Nephron (organoid): ENCODE data around the gene ATP5F1D.
A peak's percentile ranks its signal among the peaks of the same experiment; 100 is the strongest.

Source experiments
- H3K27ac Mint-ChIP-seq, 3 experiments: 2 replicates each; pipeline ENCODE4 v1.8.0; 2020; ENCODE audit warnings: mixed read lengths in 3 of 3, mild to moderate bottlenecking in 2 of 3, moderate library complexity in 1 of 3
- H3K27me3 Mint-ChIP-seq: 2 replicates; pipeline ENCODE4 v1.8.0; 2021; ENCODE audit warnings: low read depth, mild to moderate bottlenecking, moderate library complexity, mixed read lengths
- H3K36me3 Mint-ChIP-seq: 2 replicates; pipeline ENCODE4 v1.8.0; 2020; ENCODE audit warnings: low read depth, mixed read lengths
- H3K4me1 Mint-ChIP-seq: 2 replicates; pipeline ENCODE4 v1.8.0; 2020; ENCODE audit warnings: mixed read lengths
- H3K4me3 Mint-ChIP-seq, 3 experiments: 2 replicates each; pipeline ENCODE4 v1.8.0; 2020; ENCODE audit warnings: mild to moderate bottlenecking in 3 of 3, mixed read lengths in 3 of 3, moderate library complexity in 2 of 3
- H3K9me3 Mint-ChIP-seq: 2 replicates; pipeline ENCODE4 v1.8.0; 2020; ENCODE audit warnings: mixed read lengths
- TF ChIP-seq, protein P1 (sequence below), 3 experiments: fragments of 200-600 bp; sonication (generic); IDR thresholded peaks; one replicate each; pipeline ENCODE4 v1.5.0; 2021; ENCODE audit warnings: antibody characterized with exemption in 3 of 3; ENCODE audit not compliant: unreplicated experiment in 3 of 3

The ATP5F1D gene

DNA sequence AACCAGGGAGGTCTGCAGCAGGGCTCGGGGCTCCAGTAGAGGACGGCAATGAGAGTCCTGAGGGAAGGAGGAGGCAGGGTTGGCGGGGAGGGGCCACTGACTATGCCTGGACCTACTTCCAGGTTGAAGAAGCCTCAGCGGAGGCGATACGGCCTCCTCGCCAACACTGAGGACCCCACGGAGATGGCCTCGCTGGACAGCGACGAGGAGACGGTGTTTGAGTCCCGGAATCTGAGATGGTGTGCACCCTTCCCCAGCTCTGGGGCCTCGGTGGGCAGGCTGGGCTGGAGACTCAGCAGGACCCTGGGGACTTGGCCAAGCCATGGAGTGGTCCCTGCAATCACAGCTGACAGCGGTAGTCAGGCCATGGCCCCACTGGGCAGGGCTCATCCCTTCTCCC lies 35.5 kb downstream of the ATP5F1D start:
- peaks cover 29% of the 10 kb centered on the region for H3K4me1 Mint-ChIP-seq
- H3K27ac Mint-ChIP-seq = peak overlapping the region in 2 of 3 experiments; percentile 16 to 44
- TF ChIP-seq, protein P1, sequence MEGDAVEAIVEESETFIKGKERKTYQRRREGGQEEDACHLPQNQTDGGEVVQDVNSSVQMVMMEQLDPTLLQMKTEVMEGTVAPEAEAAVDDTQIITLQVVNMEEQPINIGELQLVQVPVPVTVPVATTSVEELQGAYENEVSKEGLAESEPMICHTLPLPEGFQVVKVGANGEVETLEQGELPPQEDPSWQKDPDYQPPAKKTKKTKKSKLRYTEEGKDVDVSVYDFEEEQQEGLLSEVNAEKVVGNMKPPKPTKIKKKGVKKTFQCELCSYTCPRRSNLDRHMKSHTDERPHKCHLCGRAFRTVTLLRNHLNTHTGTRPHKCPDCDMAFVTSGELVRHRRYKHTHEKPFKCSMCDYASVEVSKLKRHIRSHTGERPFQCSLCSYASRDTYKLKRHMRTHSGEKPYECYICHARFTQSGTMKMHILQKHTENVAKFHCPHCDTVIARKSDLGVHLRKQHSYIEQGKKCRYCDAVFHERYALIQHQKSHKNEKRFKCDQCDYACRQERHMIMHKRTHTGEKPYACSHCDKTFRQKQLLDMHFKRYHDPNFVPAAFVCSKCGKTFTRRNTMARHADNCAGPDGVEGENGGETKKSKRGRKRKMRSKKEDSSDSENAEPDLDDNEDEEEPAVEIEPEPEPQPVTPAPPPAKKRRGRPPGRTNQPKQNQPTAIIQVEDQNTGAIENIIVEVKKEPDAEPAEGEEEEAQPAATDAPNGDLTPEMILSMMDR (IDR thresholded peaks at IDR 0.05; ENCODE audit: unreplicated experiment in 3 of 3) = no peak
- peak overlapping the region; percentile 88 to 92 (median 91) for H3K4me3 Mint-ChIP-seq
- H3K9me3 Mint-ChIP-seq = no peaks in the 10 kb centered on the region
- peaks cover 4% of the 10 kb centered on the region for H3K27me3 Mint-ChIP-seq
- H3K36me3 Mint-ChIP-seq = peaks cover 22% of the 10 kb centered on the region

DNA sequence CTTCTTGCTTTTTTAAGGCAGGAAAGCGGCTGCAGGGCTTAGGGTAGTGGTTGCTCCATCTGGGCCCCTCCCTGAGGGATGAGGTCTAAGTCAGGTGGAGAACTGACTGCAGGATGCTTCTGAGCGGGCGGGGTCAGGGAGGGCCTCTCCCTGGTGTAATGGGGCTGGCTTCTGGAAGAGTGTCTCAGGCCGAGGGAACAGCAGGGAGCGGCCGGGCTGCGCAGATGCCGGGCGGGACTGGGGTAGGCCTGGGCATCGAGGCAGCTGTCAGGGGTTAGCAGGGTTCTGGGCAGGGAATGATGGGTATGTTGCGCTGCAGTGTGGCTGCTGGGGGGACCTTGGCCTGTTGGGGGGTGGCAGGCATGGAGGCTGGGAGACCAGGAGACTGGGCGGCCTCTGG lies 36.5 kb downstream of the ATP5F1D start:
- Mint-ChIP-seq H3K4me1 (peaks cover 19% of the 10 kb centered on the region), H3K27ac (no peak overlapping the region)
- TF ChIP-seq, protein P1 (IDR thresholded peaks at IDR 0.05; ENCODE audit: unreplicated experiment in 3 of 3) = no peak

DNA sequence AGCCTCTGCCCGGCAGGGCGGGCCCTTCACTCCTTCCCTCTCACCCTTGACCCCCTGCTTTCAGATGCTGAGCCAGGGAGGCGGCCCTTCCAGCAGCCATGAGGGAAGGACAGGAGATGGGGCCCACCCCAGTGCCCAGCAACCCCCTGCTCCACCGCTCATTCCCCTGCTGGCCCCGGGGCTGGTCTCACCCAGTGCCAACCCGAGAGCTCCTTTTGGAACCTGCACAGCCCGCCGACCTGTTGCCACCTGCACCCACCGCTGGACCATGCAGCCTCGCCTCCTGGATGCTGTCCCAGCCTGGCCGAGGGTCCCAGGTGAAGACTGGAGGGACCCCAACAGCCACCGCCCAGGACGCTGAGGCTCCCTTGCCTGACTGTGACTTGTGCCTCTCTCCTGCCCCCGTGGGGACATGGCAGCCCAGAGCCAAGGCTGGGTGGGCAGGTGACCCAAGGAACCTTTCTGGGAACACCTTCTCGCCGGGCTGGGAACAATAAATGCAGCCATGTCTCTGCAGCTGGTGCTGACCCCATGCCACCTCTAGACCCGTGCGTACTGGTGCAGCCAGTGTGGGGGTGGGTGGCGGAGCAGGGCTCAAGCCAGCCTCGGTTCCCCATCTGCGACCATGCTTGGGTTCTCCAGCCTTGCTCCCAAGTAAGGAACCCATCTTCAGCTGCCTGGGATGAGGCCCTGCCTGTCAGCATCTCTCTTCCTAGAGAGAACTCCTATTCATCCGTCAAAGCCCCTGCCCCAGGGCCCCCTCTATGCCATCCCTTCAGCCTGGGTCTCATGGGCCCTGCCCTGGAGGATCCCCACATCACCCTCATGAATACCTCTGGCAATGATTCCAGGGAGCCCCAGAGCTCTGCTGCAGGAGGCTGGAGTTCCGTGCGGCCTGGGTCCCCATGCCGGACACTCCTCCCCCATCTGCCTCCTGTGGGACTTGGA lies 37.4 kb downstream of the ATP5F1D start:
- TF ChIP-seq, protein P1 (IDR thresholded peaks at IDR 0.05; ENCODE audit: unreplicated experiment in 3 of 3) = no peak
- Mint-ChIP-seq H3K4me3 (no peak overlapping the region), H3K36me3 (peaks cover 5% of the 10 kb centered on the region), H3K4me1 (peaks cover 10% of the 10 kb centered on the region), H3K27me3 (peaks cover 4% of the 10 kb centered on the region), H3K27ac (peak overlapping the region in 1 of 3 experiments; percentile 68), H3K9me3 (no peaks in the 10 kb centered on the region)

More for the DNA sequence above, 36.5 kb downstream of the ATP5F1D start:
- no peaks in the 10 kb centered on the region for H3K9me3 Mint-ChIP-seq
- H3K27me3 Mint-ChIP-seq = peaks cover 4% of the 10 kb centered on the region
- peak overlapping the region in 2 of 3 experiments; percentile 34 to 43 for H3K4me3 Mint-ChIP-seq
- H3K36me3 Mint-ChIP-seq = peaks cover 12% of the 10 kb centered on the region

DNA sequence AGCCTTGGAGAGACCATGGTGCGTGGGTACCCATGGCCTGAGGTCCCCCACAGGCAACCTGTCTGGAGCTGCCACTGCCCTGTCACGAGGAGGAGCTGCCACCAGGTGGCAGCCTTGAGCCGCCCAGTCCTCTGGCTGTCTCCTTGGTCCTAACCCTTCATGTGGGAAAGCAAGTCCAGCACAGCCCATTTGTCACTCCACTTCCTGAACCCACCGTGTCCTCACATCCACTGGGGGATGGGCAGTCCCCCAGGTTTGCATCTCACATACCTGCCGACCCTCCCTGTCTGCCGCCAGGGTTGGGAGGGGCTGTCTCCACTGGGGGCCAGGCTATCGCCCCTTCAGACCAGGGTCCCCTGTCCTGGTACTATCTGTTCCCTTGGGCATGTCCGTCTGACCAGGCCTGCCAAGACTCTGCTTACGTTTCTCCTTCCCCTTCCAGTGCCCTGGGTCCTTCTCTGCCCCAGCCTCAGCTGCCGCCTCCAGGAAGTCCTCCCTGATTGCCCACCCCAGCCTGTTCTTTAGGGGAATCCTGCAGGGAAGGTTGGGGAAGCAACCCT lies 38.3 kb downstream of the ATP5F1D start:
- Mint-ChIP-seq H3K4me1 (peaks cover 17% of the 10 kb centered on the region), H3K27ac (peak overlapping the region; percentile 63 to 75 (median 68)), H3K4me3 (peak overlapping the region; percentile 67 to 84 (median 80)), H3K9me3 (no peaks in the 10 kb centered on the region), H3K27me3 (peaks cover 7% of the 10 kb centered on the region), H3K36me3 (peaks cover 4% of the 10 kb centered on the region)
- TF ChIP-seq, protein P1 (IDR thresholded peaks at IDR 0.05; ENCODE audit: unreplicated experiment in 3 of 3) = peak; percentile 90 to 95 (median 93)

DNA sequence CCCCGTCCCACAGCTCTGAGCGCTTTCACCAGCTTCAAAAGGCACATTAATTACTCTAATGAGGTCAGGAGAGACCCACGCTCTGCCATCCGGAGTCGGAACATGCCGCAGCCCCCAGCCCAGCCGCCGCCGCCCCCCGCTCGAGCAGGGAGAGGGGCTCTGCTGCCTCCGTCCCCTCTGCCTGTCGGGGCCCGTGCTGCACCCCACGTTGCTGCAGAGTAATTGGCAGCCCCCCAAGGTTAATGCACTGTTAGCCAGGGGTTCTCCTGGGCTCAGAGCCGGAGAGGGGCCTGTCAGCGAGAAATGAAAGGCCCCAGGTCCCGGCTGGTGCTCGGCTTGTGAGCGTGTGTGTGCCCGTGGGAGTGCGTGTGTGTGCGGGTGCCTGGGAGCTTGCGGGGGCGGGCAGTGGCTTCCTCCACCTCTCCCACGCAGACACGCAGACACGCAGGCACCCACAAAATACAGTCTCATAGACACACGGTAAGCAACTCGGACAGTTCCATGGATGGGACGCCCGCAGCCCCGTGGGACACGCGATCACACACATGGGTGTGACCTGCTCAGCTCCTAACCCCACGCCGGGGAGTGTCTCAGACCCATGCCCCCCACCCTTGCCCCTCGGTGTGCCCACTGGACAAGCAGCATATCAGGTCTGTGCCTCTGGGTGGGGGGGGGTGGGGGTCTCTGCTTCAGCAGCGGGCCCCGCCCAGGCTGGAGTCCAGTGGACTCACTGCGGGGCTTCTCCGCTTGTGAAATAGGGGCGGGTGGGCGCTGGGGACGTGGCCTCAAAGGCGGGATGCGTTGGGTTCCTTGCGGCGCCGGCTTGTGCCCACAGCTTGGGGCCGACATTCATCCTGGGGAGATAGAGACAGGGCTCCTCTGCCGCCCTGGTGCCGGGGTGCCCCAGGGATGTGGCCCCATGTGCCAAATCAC lies 39.4 kb downstream of the ATP5F1D start:
- Mint-ChIP-seq H3K4me3 (peak overlapping the region in 2 of 3 experiments; percentile 17 to 31), H3K27me3 (peaks cover 10% of the 10 kb centered on the region), H3K36me3 (peaks cover 4% of the 10 kb centered on the region), H3K4me1 (peaks cover 19% of the 10 kb centered on the region), H3K9me3 (no peaks in the 10 kb centered on the region), H3K27ac (no peak overlapping the region)
- TF ChIP-seq, protein P1 (IDR thresholded peaks at IDR 0.05; ENCODE audit: unreplicated experiment in 3 of 3) = no peak
